Stimulated activated memory B cell treated with anti-CD40 and anti-IgM and Interleukin-4, amounts not matched to agents 10 μg/mL and 1 μg/mL and 100 μg/mL, for 72 hours (primary cell): Measurements from ENCODE around the gene TP53TG5.

ENCODE experiments used
- ATAC-seq: fragments of 150-1000 bp; cut with Tn5 transposase; 2 replicates; pipeline ENCODE4 v1.10.0; 2021
- H3K27ac Mint-ChIP-seq: one replicate; pipeline ENCODE4 v1.8.0; 2022; ENCODE audit warnings: mild to moderate bottlenecking, mixed read lengths
- H3K27me3 Mint-ChIP-seq: one replicate; pipeline ENCODE4 v1.8.0; 2022; ENCODE audit warnings: mixed read lengths
- H3K36me3 Mint-ChIP-seq: one replicate; pipeline ENCODE4 v1.8.0; 2022; ENCODE audit warnings: mixed read lengths
- H3K4me1 Mint-ChIP-seq: one replicate; pipeline ENCODE4 v1.8.0; 2022; ENCODE audit warnings: mixed read lengths
- H3K4me3 Mint-ChIP-seq: one replicate; pipeline ENCODE4 v1.8.0; 2022; ENCODE audit warnings: mild to moderate bottlenecking, moderate library complexity, mixed read lengths
- H3K9me3 Mint-ChIP-seq: one replicate; pipeline ENCODE4 v1.8.0; 2022; ENCODE audit warnings: mixed read lengths

Gene TP53TG5

DNA sequence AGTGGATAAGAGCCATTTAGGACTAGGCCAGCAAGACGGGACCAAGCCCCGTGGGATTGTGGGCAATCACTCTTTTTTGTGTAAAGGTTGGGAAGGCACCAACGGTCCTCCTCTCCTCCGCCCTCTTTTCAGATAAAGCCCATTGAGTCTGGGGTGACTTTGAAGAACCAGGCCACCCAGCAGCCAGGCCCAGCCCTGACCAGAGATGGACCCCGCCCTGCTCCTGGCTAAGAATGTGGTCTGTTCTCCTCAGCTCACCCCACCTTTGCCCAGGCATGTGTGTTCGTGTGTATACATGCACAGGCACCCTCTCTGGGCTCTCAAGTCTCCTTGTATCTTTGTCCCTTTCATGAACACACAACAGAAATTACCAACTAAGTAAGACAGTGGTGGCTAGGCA, 39.0 kb downstream of the TP53TG5 start:
- H3K4me1 Mint-ChIP-seq, result no peaks in the 10 kb centered on the region

DNA sequence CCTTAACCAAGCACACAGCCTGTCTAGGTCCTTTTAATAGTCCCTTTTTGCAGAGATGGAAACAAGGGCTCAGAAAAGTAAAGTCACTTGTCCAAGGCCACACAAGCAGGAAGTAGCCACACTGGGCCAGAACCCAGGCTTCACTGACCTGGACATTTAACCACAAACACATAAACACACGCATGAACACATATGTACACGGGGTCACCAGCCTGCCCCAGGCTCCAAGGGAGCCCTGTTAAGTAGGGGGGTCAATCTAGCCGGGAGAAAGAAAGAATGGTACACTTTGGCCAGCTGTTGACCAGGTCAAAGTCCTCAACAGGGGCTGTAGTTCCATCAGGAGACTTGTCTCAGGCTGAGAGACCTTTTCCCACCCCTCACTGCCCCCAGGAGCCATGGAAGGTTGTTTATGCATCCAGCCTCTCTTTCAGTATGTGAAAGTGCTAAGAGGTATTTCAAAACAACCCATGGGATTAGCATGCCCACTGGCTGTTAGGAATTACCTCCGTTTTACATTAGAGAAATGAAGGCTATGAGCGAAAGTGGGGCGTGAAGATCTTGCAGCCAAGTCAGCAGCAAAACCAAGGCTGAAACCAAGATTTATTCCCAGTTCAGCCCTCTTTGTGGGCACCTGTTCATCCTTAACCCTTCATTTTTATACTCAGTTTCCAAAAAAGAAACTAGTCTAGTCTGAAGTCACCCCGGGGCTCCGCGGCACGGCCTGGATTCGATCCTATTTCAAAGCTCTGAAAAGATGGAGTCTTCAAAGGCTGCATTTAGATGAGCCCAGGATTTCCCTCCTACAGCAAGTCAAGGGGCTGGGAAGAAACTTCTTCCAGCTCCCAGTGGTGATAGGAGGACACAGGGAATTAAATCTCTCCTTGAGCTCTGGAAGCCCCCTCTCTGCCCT, 39.7 kb downstream of the TP53TG5 start:
- H3K4me1 Mint-ChIP-seq, result no peaks in the 10 kb centered on the region
- H3K9me3 Mint-ChIP-seq, result no peaks in the 10 kb centered on the region
- H3K27ac Mint-ChIP-seq, result no peak overlapping the region
- peaks cover 18% of the 10 kb centered on the region for H3K27me3 Mint-ChIP-seq
- no peak overlapping the region for H3K4me3 Mint-ChIP-seq
- no peak for ATAC-seq
- H3K36me3 Mint-ChIP-seq, result no peaks in the 10 kb centered on the region

More for the DNA sequence above, 39.0 kb downstream of the TP53TG5 start:
- no peaks in the 10 kb centered on the region for H3K9me3 Mint-ChIP-seq
- H3K27ac Mint-ChIP-seq, result no peak overlapping the region
- H3K36me3 Mint-ChIP-seq, result no peaks in the 10 kb centered on the region
- H3K4me3 Mint-ChIP-seq, result no peak overlapping the region
- H3K27me3 Mint-ChIP-seq, result peaks cover 18% of the 10 kb centered on the region
- ATAC-seq, result no peak

DNA sequence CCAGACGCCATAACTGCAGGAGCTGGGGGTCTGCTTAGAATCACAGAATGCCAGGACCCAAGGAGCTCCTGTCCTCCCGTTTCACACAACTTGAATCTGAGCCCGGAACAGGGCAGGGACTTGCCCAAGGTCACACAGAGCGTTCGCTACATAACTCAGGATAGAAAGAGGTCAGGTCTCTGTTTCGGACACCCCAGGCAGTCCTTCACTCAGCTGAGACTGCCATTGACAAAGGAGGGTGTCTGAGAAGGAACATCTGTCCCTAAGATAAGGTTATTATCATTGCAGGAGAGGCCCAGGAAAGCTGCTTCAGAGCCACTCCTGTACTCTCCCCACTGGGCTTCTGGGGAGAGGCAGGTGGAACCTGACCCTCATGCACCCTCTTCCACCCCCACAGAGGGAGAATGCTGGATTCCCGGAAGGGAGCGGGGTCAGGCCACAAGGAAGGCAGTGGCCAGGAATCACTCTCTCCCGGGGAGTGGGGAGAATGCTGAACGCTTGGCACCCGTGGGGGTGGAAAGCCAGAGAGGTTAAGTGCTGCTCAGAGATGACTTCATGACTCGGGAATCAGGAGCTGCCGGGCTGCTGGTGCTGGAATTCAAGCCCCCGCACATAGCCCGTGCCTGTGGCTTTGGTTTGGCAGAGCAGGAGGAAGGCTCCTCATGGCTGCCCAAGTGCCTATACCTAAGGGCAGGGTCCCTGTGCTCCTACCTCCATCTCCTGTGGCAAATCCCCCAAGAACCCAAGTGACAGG, 40.6 kb downstream of the TP53TG5 start:
- peaks cover 18% of the 10 kb centered on the region for H3K27me3 Mint-ChIP-seq
- H3K36me3 Mint-ChIP-seq, result no peaks in the 10 kb centered on the region
- no peak overlapping the region for H3K4me3 Mint-ChIP-seq
- H3K27ac Mint-ChIP-seq, result no peak overlapping the region
- ATAC-seq, result no peak
- H3K4me1 Mint-ChIP-seq, result no peaks in the 10 kb centered on the region
- H3K9me3 Mint-ChIP-seq, result no peaks in the 10 kb centered on the region

DNA sequence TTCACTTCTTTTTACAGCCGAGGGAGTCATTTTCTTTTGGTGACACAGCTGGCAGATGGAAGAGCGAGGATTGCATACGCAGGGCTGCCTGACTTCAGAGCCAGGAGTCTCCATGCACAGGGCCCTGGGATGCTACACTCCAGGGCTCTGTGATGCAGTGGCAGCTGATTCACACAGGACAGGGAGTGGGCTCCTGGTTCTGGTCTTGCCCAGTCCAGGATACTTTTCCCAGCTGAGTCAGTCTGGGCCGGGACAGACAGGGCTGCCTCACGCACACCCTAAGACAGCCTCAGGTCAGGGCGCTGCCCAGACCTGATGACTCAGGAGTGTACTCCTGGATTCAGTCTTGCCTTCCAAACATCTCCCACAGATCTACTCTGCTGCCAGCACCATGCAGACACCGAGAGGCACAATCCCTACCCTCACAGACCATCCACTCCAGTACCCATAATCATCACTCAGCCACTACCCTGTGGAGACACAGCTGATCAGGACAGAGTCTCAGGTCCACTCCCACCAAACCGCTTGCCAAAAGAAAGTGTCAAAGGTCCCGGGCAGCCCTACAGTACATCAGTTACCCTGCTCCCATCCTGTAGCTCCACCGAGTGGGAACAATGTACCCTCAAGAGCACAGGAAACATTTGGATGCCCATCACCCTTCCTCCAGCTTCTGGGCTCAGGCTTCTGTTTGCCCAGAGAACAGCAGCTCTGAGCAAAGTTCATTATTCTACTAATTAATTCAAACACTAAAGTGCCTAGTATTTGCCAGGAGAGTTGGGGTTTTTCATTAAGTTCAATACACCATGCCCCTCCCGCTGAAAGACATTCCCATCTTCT, 41.4 kb downstream of the TP53TG5 start:
- no peak for ATAC-seq
- Mint-ChIP-seq H3K36me3 (no peaks in the 10 kb centered on the region), H3K9me3 (no peaks in the 10 kb centered on the region), H3K4me3 (no peak overlapping the region), H3K4me1 (no peaks in the 10 kb centered on the region), H3K27ac (no peak overlapping the region), H3K27me3 (peaks cover 18% of the 10 kb centered on the region)

DNA sequence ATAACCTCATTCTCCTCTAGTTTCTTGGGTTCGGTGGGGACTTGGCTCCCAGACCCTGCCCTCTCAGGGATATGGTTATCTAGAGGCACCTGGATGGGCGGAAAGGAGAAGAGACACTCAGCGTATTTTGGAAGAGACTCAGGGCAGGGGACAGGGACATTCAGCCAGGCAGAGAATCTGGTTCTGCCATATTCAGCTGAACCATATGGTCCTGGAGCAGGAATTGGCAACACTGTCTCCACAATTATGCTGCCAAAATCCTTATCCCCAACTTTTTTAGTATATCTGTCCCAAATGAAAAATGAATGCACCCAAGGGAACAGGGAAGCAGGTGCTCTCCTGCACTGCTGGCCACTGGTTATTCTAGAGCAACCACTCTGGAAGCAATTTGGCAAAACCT, 47.6 kb downstream of the TP53TG5 start:
- no peak overlapping the region for H3K4me3 Mint-ChIP-seq
- no peaks in the 10 kb centered on the region for H3K27me3 Mint-ChIP-seq
- no peak overlapping the region for H3K27ac Mint-ChIP-seq
- H3K36me3 Mint-ChIP-seq, result no peaks in the 10 kb centered on the region
- ATAC-seq, result no peak
- H3K4me1 Mint-ChIP-seq, result peaks cover 6% of the 10 kb centered on the region
- no peaks in the 10 kb centered on the region for H3K9me3 Mint-ChIP-seq

DNA sequence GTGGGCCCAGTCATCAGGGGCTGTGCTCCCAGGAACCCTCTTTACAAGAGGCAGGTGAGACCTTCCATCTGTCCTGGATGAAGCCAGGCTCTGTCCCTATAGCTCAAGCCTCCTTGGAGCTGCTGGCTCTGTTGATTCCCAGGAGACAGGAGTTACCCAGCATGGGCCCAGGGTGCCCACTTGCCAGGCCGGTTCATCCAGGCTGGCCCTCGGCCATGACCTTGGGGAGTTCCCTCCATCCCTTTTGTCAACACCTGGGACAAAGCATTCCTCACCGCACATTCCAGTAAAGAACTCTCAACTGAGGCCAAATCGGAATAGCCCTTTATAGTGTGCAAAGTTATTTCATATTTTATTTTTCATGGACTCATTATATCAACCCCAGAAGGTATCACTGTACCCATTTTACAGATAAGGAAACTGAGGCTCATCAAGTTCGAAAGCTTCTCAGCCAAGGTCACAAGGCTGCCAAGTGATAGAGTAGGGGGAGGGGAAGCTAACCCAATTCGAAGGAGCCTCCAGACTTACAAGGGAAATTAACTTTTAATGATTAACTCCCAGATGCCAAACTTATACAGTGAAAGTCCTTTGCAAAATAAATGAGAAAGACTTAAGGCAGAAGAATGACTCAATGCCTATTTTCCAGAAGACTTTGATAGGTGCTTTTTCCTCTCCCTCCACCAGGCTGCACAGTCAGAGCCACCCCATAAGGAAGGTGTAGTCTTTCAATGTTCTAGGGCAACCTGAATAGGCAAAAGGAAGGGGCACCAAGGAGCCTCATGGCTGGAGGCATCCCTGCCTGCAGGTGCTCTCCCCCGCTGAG, 48.4 kb downstream of the TP53TG5 start:
- Mint-ChIP-seq H3K36me3 (no peaks in the 10 kb centered on the region), H3K4me3 (no peak overlapping the region)

DNA sequence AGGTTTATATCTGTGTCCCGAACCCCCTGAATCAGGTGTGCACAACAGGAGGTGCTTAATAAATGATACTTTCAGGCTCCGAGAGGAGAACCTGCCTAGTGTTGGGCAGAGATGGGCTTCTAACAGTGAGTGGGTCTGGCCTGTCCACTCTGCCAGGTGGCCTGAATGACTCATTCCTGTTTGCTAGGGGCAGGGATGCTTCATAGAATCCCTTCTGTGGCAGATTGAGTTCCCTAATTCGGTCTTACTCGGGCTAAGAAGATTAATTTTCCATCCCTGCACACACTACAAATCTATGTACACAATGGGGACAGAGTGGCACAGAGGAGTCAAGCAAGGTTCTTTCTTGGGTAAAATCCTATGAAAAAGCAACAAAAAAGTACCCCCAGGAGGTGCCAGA, 49.7 kb downstream of the TP53TG5 start:
- no peaks in the 10 kb centered on the region for H3K36me3 Mint-ChIP-seq
- H3K4me1 Mint-ChIP-seq, result peaks cover 6% of the 10 kb centered on the region
- no peak for ATAC-seq
- H3K4me3 Mint-ChIP-seq, result no peak overlapping the region
- H3K27ac Mint-ChIP-seq, result no peak overlapping the region
- H3K9me3 Mint-ChIP-seq, result no peaks in the 10 kb centered on the region
- no peaks in the 10 kb centered on the region for H3K27me3 Mint-ChIP-seq

More for the DNA sequence above, 48.4 kb downstream of the TP53TG5 start:
- ATAC-seq, result no peak
- Mint-ChIP-seq H3K4me1 (peaks cover 6% of the 10 kb centered on the region), H3K27ac (no peak overlapping the region), H3K27me3 (no peaks in the 10 kb centered on the region), H3K9me3 (no peaks in the 10 kb centered on the region)

DNA sequence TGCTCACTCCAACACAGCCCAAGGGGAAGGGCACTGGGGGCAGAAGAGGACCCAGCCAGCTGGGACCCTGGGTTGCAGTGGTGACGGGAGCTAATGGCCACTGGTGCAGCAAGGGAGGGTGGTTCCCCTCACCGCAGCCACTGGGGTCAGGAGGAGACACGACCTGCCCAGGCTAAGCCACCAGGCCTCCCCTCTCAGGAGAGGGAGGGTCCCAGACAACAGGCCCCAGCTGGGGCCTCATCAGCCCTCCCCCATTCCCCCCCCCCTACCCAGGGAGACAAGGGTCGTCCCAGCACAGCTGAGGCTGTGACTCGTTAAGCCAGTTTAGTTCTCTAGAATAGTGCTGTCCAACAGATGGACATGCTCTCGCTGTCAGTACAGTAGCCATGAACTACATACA, 52.8 kb downstream of the TP53TG5 start:
- H3K27ac Mint-ChIP-seq, result no peak overlapping the region
- H3K4me1 Mint-ChIP-seq, result peaks cover 16% of the 10 kb centered on the region
- no peak overlapping the region for H3K4me3 Mint-ChIP-seq
- ATAC-seq, result no peak
- no peaks in the 10 kb centered on the region for H3K9me3 Mint-ChIP-seq
- no peaks in the 10 kb centered on the region for H3K27me3 Mint-ChIP-seq
- no peaks in the 10 kb centered on the region for H3K36me3 Mint-ChIP-seq

DNA sequence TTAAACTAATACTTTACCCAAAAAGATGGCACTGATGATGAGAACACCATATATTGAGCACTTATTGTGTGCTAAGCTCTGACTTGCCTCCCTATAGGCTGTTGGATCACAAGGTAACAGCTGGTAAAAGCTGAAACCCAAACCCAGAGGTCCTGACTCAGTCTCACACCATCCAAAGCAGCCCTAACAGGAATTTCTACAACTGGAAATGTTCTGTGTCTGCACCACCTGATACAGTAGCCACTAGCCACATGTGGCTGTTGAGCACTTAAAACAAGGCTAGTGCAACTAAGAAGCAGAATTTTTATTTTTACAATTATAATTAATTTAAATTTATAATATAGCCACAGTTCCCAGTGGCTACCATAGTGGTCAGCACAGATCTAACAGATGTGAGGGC, 54.4 kb downstream of the TP53TG5 start:
- Mint-ChIP-seq H3K36me3 (no peaks in the 10 kb centered on the region), H3K4me3 (no peak overlapping the region), H3K27ac (no peak overlapping the region), H3K9me3 (no peaks in the 10 kb centered on the region), H3K4me1 (peaks cover 19% of the 10 kb centered on the region), H3K27me3 (no peaks in the 10 kb centered on the region)
- no peak for ATAC-seq

DNA sequence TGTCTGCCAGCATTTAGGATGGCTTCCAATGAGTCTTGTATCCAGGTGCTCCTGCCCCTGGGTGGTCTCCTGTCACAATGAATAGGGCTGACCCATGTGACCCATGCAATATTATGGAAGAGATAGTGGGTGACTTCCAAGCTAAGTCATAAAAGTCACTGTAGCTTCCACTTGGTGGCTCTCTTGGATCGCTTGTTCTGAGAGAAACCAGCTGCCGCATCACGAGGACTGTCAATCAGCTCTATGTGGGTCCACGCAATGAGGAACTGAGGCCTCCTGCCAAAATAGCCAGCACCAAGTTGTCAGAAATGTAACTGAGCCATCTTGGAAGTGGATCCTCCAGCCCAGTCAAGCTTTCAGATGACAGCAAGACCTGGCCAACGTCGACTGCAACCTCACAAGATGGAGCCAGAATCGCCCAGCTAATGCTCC, 55.2 kb downstream of the TP53TG5 start:
- H3K36me3 Mint-ChIP-seq, result no peaks in the 10 kb centered on the region
- no peaks in the 10 kb centered on the region for H3K9me3 Mint-ChIP-seq
- H3K4me3 Mint-ChIP-seq, result no peak overlapping the region
- no peak overlapping the region for H3K27ac Mint-ChIP-seq
- ATAC-seq, result peak; percentile 60
- peaks cover 27% of the 10 kb centered on the region for H3K4me1 Mint-ChIP-seq
- no peaks in the 10 kb centered on the region for H3K27me3 Mint-ChIP-seq
